ENCODE measurements around the gene PPP1R8.

Gene PPP1R8

DNA sequence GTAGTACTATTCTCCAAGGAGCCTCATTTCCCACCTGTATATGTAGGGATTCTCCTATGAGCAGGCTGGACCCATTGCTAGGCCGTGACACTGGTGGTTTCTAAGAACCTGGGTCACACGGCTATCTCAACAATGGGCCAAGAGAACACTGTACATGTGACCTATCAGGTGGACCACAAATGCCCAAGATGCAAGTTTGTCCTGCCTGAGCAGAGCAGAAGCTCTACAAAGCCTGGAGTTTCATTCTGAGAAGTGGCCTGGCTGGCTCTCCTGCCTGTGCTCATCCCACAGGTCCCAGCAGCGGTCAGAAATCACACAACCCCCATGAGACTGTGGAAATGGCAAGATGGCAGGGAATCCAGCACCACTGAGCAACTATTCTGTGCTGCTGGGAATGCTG lies 58.9 kb downstream of the PPP1R8 start:
- TF ChIP-seq EZH2 (IDR thresholded peaks at IDR 0.05; ENCODE audit: borderline replicate concordance, low read length) = no peak
- TF ChIP-seq, protein P1, sequence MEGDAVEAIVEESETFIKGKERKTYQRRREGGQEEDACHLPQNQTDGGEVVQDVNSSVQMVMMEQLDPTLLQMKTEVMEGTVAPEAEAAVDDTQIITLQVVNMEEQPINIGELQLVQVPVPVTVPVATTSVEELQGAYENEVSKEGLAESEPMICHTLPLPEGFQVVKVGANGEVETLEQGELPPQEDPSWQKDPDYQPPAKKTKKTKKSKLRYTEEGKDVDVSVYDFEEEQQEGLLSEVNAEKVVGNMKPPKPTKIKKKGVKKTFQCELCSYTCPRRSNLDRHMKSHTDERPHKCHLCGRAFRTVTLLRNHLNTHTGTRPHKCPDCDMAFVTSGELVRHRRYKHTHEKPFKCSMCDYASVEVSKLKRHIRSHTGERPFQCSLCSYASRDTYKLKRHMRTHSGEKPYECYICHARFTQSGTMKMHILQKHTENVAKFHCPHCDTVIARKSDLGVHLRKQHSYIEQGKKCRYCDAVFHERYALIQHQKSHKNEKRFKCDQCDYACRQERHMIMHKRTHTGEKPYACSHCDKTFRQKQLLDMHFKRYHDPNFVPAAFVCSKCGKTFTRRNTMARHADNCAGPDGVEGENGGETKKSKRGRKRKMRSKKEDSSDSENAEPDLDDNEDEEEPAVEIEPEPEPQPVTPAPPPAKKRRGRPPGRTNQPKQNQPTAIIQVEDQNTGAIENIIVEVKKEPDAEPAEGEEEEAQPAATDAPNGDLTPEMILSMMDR (IDR thresholded peaks at IDR 0.05; ENCODE audit: low read length) = no peak
- H3K9me3 ChIP-seq (ENCODE audit: low read length) = no peaks in the 10 kb centered on the region
- no peaks in the 10 kb centered on the region for H3K27me3 ChIP-seq (ENCODE audit: insufficient read depth, low read length)
- H3K27ac ChIP-seq (ENCODE audit: low read depth, low read length, poor library complexity, severe bottlenecking) = peak overlapping the region; percentile 92
- H3K9me2 ChIP-seq (ENCODE audit: low read depth, low read length) = no peaks in the 10 kb centered on the region
- H4K20me1 ChIP-seq (ENCODE audit: insufficient read depth, low read length) = no peaks in the 10 kb centered on the region
- H3F3A ChIP-seq (ENCODE audit: insufficient read depth, low read length) = peaks cover 10% of the 10 kb centered on the region; the same call in 1 of the 2 replicates
- no peaks in the 10 kb centered on the region for H3K79me2 ChIP-seq (ENCODE audit: insufficient read depth, low read length)
- peaks cover 75% of the 10 kb centered on the region for H3K4me1 ChIP-seq (ENCODE audit: insufficient read depth, low read length, severe bottlenecking)
- H3K36me3 ChIP-seq (ENCODE audit: insufficient read depth, low read length) = peaks cover 72% of the 10 kb centered on the region
- H3K9ac ChIP-seq (ENCODE audit: low read length) = no peak overlapping the region
- H2AFZ ChIP-seq (ENCODE audit: low read length) = no peak overlapping the region
- H3K4me2 ChIP-seq (ENCODE audit: low read length) = no peak overlapping the region
- H3K4me3 ChIP-seq (ENCODE audit: low read depth, low read length, poor library complexity, severe bottlenecking) = no peak overlapping the region

DNA sequence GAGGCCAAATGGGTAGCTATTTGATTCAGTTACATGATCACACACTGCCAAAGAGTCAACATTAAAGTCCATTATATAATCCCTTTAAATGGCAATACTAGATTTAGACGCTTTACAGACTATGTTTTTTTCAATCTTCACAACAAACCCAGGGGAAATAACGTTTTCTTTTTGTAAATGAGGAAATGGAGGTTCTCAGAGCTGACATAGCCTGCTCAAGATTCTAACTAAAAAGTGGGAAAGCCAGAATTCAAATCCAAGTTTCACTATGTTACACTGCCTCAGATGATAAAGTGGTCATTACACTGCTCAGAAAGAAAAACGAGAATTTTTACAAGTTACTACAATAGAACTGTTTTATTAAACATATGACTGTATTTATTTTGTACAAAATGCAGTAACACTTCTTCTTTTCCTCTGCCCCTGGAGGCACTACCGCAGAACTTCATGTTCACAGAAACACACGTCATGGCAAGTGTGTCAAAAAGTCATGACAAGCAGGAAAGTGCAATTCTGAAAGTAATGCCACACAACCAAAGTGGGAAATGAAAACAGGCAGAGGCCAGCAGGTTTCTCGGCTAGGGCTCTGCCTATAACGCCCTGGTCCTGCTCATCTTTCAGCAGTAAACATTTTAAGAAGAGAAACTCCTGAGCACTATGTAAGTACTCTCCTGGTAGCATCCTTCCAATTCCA lies 60.8 kb downstream of the PPP1R8 start:
- H3K27me3 ChIP-seq (ENCODE audit: insufficient read depth, low read length) = no peaks in the 10 kb centered on the region
- H3K4me1 ChIP-seq (ENCODE audit: insufficient read depth, low read length, severe bottlenecking) = peaks cover 65% of the 10 kb centered on the region
- H3K9me2 ChIP-seq (ENCODE audit: low read depth, low read length) = no peaks in the 10 kb centered on the region
- H4K20me1 ChIP-seq (ENCODE audit: insufficient read depth, low read length) = no peaks in the 10 kb centered on the region
- peak overlapping the region; percentile 17; the same call in 1 of the 2 replicates for H3K4me2 ChIP-seq (ENCODE audit: low read length)
- TF ChIP-seq, protein P1 (IDR thresholded peaks at IDR 0.05; ENCODE audit: low read length) = peak; percentile 39; the same call in 1 of the 2 replicates
- TF ChIP-seq EZH2 (IDR thresholded peaks at IDR 0.05; ENCODE audit: borderline replicate concordance, low read length) = no peak
- peaks cover 72% of the 10 kb centered on the region for H3K36me3 ChIP-seq (ENCODE audit: insufficient read depth, low read length)
- no peaks in the 10 kb centered on the region for H3K9me3 ChIP-seq (ENCODE audit: low read length)
- H3K9ac ChIP-seq (ENCODE audit: low read length) = peak overlapping the region; percentile 12; the same call in 1 of the 2 replicates
- H3F3A ChIP-seq (ENCODE audit: insufficient read depth, low read length) = peaks cover 10% of the 10 kb centered on the region; the same call in 1 of the 2 replicates
- peak overlapping the region; percentile 92 for H3K27ac ChIP-seq (ENCODE audit: low read depth, low read length, poor library complexity, severe bottlenecking)
- peak overlapping the region; percentile 3 for H3K4me3 ChIP-seq (ENCODE audit: low read depth, low read length, poor library complexity, severe bottlenecking)
- no peak overlapping the region for H2AFZ ChIP-seq (ENCODE audit: low read length)
- H3K79me2 ChIP-seq (ENCODE audit: insufficient read depth, low read length) = no peaks in the 10 kb centered on the region

DNA sequence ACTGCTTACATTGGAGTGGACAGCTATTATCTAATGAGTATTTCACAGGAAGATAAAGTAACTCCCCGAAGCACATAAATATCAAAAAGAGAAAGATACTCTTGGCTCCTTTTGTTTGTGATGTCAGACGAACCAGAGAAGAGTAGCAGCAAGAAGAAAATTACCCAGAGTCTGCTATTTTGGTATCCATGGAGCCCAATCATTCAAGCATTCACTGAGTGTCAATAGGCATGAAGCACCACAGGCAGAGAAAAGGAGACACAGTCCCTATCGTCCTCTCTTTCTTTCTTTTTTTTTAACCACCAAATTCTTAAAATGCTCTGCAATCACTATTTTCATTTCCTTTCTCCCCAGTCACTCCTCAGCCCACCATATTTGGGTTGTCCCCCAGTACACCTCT lies 63.9 kb downstream of the PPP1R8 start:
- H3K36me3 ChIP-seq (ENCODE audit: insufficient read depth, low read length) = peaks cover 77% of the 10 kb centered on the region
- TF ChIP-seq, protein P1 (IDR thresholded peaks at IDR 0.05; ENCODE audit: low read length) = no peak
- TF ChIP-seq EZH2 (IDR thresholded peaks at IDR 0.05; ENCODE audit: borderline replicate concordance, low read length) = no peak
- no peak overlapping the region for H3K4me3 ChIP-seq (ENCODE audit: low read depth, low read length, poor library complexity, severe bottlenecking)
- no peak overlapping the region for H3K9ac ChIP-seq (ENCODE audit: low read length)
- no peak overlapping the region for H3K27ac ChIP-seq (ENCODE audit: low read depth, low read length, poor library complexity, severe bottlenecking)
- H3K9me2 ChIP-seq (ENCODE audit: low read depth, low read length) = no peaks in the 10 kb centered on the region
- H3K27me3 ChIP-seq (ENCODE audit: insufficient read depth, low read length) = no peaks in the 10 kb centered on the region
- no peak overlapping the region for H2AFZ ChIP-seq (ENCODE audit: low read length)
- H3K79me2 ChIP-seq (ENCODE audit: insufficient read depth, low read length) = no peaks in the 10 kb centered on the region
- H3F3A ChIP-seq (ENCODE audit: insufficient read depth, low read length) = peaks cover 10% of the 10 kb centered on the region; the same call in 1 of the 2 replicates
- H4K20me1 ChIP-seq (ENCODE audit: insufficient read depth, low read length) = no peaks in the 10 kb centered on the region
- H3K4me1 ChIP-seq (ENCODE audit: insufficient read depth, low read length, severe bottlenecking) = peaks cover 35% of the 10 kb centered on the region
- no peaks in the 10 kb centered on the region for H3K9me3 ChIP-seq (ENCODE audit: low read length)
- H3K4me2 ChIP-seq (ENCODE audit: low read length) = no peak overlapping the region
